ENCODE data around the gene LSM6.

LSM6 gene

DNA sequence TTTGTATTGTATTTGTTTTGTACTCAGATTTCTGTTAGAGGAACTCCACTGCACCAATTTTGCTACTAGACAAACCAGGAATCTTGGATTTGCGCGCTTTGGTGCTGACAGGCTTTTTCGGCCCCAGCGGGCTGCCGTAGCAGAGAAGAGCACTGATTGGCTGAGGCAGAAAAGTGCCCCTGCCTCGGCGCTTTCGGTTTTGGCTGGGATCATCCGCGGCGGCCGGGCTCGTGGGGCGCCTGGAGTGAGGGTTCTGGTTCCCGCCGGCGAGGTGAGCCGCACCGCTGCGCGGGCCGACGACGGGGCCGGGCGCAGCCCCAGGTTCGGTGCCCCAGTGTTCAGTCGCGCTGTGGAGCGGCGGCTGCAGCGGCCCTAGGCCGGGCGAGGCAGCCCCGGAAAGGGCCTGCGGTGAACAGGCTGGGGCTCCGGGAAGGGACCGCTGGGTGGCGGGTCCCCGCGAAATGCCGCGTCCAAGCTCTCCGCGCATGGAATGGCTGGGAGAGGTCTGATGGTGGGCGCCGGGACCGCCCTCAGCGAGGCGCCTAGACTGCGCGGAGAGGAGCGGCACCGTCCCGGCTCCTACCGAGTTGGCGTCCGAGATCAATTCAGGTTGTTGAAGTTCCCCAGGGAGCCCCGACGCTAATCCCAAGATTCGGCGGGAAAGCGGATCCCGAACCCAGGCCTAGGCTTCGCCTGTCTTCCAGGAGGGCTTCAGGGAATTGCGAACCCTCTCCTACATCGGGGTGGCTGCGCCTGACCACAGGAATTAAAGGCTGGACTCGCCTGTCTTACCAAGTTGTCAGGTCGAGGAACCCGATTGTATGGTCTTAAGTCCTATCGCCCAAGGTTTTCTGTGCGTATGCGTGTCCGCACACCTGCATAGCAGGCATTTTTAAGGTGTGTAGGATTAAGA lies at the start of gene LSM6:
TSS of gene LSM6 (plus strand) at position 178 of the 913 bp plus-strand sequence. CDS start 7,204 bp downstream, outside the sequence.
- peak; percentile 83 for DNase-seq

DNA sequence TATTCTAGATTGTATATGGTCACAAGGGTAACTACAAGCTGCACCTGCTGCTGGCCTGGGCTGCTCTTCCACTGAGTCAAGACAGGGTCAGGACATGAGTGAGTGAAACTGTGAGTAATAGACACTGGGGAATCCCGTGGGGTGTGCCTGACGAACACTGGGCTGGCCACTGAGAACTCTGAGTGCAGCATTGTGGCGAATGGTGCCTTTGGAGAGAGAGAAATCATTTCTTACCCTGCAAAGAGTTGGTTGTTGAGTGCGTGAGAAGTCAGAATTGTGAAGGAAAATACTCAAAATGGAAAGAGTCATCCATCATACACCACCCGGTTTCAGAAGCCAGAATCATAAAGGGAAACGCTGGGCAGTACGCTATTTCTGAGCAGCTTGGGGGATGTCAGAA lies 43.1 kb upstream of the LSM6 start:
- in situ Hi-C loops (cut with HindIII; ENCODE audit: low pct_ligation_motif_present, low pct_unique_long_range_greater_than_20kb, low sequenced_read_pairs): no loop called here
- no peak for DNase-seq

More for the DNA sequence above, at the start of gene LSM6:
- in situ Hi-C loops (cut with HindIII; ENCODE audit: low pct_ligation_motif_present, low pct_unique_long_range_greater_than_20kb, low sequenced_read_pairs): no loop called here

DNA sequence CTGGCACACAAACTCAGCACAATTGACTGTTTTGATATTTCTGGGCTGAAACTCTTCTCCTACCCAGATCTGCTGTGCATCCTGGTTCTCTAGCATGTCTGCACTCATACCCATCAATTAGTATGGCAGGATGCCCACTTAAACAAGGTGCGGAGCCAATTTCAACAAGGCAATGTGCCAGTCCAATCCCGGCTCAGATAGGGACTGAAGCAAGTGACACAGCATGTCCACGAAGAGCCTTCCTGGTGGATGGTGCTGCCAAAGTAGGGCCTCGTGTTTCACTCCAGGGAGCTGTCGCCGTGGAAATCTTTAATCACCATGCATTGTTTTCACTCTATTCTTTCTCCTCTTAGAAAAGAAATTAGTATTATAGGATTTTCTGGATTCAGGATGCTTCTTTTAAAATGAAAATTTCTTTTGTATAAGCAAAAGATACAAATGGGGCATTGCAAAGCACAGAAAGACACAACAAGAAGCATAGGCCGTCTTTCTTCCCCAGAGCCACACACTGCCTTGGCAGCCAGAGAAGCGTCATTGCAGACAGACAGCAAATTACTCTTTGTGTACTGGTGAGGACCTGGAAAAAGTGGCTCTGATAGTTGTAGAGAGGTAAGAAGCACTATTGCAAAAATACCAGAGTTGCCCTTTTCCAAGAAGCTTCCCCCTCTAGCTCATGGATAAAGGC lies 40.6 kb upstream of the LSM6 start:
- no peak for DNase-seq
- in situ Hi-C loops (cut with HindIII; ENCODE audit: low pct_ligation_motif_present, low pct_unique_long_range_greater_than_20kb, low sequenced_read_pairs): no loop called here

DNA sequence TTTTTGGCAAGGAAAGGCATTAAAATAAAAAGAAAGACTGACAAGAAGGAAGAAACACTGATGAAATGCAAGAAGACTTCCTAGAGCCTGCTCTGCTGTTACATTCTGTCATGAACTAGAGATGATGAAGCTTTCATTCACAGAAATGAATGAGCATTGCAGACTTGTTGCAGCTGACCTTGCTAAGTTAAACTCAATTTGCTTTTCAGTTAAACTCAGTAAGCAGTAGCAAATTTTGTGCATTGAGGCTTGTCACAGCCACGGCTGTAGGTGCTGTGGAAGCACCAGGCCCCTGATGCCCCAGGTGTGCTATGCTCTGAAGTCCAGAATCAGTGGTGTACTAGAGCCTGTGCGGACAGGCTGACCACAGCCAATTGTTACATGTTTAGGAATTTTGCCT lies 39.6 kb upstream of the LSM6 start:
- in situ Hi-C loops (cut with HindIII; ENCODE audit: low pct_ligation_motif_present, low pct_unique_long_range_greater_than_20kb, low sequenced_read_pairs): no loop called here
- no peak for DNase-seq

DNA sequence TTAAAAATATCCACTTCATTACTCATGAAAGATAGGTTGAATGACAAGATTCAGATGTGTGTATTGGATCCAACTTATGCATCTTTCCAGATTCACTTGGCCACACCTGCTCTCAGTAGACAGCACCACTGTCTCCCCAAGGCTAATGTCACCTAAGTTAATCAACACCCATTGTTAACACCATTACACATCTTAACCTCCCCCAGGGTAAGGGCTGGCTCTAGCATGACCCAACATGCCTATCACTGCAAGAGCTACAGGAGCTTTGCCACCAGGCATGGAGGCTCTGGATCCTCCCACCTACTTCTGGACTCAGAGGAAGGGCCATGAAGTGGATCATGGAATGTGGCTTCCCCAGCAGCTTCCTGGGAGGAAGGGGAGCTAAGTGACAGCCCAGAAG lies 32.8 kb upstream of the LSM6 start:
- DNase-seq: no peak
- in situ Hi-C loops (cut with HindIII; ENCODE audit: low pct_ligation_motif_present, low pct_unique_long_range_greater_than_20kb, low sequenced_read_pairs): no loop called here

DNA sequence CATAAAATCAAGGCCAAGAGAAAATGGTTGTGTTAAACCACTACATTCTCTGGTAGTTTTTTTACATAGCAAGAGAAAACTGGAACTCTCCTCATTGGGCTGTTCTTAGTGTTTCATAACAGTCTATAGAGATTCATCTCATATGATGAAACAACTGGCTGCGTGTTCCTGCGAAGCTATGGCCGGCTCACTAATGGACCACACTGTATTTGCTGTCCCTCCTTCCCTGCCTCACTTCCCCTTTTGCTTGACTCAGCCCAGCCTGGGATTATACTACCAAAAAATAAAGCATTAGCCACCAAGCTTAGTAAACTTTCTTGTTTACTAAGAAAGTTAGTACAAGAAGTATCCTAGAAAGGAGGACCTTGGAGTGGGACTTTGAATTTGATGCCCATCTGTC lies 31.6 kb upstream of the LSM6 start:
- no peak for DNase-seq
- in situ Hi-C loops (cut with HindIII; ENCODE audit: low pct_ligation_motif_present, low pct_unique_long_range_greater_than_20kb, low sequenced_read_pairs): no loop called here

DNA sequence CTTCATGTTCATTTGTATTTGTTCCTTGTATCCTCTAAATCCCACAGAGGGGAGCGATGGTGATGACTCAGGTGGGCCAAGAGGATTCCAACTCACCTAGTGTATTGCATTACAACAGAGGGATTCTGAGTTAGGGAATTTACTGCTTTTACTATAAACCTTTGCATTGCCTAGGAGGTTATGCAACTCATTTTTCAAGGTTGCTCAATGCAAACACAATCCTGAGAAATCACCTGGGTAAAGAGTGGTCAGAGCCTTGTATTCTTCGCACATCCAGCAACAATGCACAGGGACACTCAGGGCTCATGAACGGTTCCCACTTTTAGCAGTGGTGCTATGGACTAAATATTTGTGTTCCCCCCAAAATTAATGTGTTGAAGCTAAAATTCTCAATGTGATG lies 28.6 kb upstream of the LSM6 start:
- in situ Hi-C loops (cut with HindIII; ENCODE audit: low pct_ligation_motif_present, low pct_unique_long_range_greater_than_20kb, low sequenced_read_pairs): no loop called here
- DNase-seq: no peak

DNA sequence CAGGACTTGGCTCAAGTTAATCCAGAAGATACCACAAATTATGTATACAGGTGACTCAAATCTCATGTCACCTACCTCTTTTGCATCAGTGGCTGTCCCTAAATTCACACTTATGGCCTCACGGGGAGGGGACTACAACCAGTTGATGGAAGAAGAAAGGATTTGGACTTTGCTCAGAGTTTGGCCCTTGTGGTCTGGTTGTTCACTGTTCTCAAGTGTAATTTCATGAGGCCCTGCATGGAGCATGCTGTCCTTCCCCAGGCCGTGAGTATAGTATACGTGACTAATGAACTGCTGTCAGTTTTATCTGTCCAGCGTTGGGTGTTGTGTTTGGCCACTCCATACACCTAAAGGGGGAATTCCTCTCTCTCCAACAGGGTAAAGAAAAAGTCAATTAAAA lies 27.5 kb upstream of the LSM6 start:
- in situ Hi-C loops (cut with HindIII; ENCODE audit: low pct_ligation_motif_present, low pct_unique_long_range_greater_than_20kb, low sequenced_read_pairs): no loop called here
- DNase-seq: no peak

DNA sequence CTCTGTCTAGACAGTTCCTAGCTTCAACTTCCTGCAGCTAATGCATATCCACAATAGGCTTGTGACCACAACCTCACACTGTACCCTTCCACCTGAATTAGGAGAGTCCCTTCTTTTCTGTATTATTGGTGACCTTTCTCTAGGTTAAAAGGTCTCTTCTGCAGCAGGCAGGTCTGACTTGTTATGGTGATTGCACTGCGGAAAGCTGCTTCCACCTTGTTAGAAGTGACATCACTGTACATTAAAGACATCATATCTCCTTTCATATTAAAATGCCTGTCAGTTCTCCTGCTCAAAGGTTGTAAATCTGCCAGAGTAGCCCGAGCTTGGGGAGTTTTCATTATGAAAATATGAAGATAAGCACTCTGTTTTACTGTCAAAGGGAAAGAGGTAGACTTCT lies 21.5 kb upstream of the LSM6 start:
- in situ Hi-C loops (cut with HindIII; ENCODE audit: low pct_ligation_motif_present, low pct_unique_long_range_greater_than_20kb, low sequenced_read_pairs): no loop called here
- no peak for DNase-seq

DNA sequence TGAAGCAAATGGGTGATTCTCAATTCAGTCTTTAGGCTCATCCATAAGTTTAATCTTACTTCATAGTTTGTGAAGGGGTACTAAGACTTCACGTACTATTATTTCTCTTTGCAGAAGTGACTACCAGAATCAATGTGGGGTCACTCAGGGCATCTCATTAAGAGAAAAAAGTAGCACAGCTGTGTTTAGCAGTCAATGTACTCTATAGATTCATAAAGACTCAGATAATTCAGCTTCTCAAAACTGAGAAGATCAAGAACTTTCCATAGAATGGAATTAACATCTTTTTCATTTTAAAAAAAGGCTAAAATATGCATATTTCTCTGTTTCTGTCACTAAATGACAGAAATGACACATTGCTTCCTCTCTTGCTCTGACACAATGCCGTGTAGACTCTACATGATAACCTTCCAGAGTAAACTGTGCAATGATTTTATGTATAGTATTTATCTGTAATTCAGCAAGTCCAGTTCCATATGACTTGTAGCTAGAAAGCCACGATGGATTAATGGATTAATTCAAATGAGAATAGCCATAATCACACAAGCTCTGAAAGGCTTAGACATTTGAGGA lies 20.3 kb upstream of the LSM6 start:
- in situ Hi-C loops (cut with HindIII; ENCODE audit: low pct_ligation_motif_present, low pct_unique_long_range_greater_than_20kb, low sequenced_read_pairs): no loop called here
- no peak for DNase-seq

DNA sequence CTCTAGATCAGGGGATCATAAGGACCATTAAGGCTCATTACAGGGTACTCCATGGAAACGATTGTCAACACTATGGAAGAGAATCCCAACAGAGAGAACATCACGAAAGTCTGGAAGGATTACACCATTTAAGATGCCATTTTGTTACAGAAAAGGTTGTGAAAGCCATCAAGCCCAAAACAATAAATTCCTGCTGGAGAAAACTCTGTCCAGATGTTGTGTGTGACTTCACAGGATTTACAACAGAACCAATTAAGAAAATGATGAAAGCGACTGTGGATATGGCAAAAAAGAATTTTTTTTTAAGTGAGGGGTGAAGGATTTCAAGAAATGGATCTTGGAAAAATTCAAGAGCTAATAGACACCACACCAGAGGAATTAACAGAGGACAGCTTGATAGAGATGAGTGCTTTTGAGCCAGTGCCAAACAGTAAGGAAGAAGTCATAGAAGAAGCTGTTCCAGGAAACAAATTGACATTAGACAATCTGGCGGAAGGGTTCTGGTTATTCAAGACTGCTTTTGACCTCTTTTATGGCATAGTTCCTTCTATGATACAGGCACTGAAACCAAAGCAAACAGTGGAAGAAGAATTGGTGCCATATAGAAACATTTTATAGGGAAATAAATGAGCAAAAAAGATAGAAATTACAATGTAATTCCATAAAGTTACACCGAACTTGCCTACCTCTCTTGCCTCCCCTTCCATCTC lies 17.3 kb upstream of the LSM6 start:
- in situ Hi-C loops (cut with HindIII; ENCODE audit: low pct_ligation_motif_present, low pct_unique_long_range_greater_than_20kb, low sequenced_read_pairs): no loop called here
- no peak for DNase-seq

DNA sequence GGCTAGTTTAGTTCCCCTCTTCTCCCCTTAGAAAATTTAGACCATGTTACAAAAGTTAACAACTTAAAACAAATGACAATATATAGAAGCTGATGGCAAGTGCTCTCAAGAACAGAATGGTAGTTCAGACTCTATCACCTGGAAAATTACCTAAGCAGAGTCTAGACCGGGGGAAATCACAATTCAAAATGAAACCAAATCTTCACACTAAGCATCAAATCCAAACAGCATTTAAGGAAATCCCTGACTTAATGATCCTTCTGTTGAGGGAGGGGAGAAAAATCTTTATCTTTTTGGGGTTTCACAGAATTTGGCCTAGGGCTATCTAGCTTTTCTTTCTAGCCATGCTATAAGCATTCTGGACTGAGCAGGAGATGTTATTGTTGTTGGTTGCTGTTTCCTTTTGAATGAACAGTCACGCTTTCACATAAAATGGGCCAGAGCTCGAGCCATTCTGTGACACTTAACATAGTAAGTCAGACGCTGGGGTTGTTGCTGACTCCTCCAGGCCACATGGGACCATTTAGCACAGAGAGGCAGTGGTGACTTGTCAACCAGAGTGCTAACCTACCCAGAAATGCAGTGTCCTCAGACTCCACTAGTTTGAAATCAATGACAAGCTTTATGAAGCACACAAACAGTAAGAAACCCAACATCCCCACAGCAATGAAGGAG lies 16.0 kb upstream of the LSM6 start:
- in situ Hi-C loops (cut with HindIII; ENCODE audit: low pct_ligation_motif_present, low pct_unique_long_range_greater_than_20kb, low sequenced_read_pairs): no loop called here
- DNase-seq: no peak

DNA sequence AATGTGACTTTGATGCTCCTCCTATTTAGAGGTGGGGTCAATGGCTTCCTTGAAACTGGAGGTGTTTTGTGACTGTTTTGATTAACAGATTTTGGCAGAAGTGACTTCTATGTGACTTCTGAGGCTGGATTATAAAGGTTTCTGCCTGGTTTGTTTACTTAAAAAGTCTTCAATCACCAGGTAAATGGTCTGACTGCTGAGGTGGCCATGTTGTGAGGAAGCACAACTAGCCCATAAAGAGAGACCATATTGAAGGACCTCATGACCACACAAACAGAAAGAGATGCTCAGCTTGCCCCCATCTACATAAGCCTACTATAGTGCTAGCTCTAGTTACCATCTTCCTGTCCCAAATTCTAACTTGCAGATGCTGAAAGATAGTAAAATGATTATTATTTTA lies 14.3 kb upstream of the LSM6 start:
- in situ Hi-C loops (cut with HindIII; ENCODE audit: low pct_ligation_motif_present, low pct_unique_long_range_greater_than_20kb, low sequenced_read_pairs): no loop called here
- no peak for DNase-seq

DNA sequence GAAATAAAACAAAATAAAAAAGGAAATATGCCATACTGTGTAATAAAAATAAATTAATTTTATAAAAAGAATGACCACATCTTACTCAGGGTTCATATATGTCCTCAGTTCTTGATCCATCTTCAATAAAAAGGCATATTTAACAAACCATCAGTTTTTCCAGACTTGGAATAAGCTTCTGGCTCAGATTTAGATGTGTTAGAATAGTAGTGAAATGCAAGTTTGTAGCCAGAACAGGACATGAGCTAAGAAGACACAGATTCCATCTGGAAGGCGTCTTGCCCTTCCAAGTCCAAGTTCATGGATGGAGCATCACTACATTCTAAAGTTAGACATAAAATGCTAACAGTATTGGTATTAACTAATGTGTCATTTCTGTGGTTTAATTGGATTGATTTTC lies 10.3 kb upstream of the LSM6 start:
- DNase-seq: no peak
- in situ Hi-C loops (cut with HindIII; ENCODE audit: low pct_ligation_motif_present, low pct_unique_long_range_greater_than_20kb, low sequenced_read_pairs): no loop called here

DNA sequence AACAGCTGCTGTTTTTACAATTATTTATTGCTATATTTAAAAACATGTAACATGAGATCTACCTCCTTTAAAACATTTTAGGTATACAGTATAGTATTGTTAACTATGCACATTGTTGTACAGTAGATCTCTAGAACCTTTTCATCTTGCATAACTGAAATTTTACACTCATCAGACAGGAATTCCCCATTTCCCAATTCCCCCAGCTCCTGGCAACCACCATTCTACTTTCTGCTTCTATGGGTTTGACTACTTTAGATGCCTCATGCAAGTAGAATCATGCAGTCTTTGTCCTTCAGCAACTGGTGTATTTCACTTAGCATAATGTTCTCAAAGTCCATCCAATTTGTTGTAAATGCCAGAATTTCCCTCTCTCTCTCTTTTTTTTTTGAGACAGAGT lies 9.7 kb upstream of the LSM6 start:
- in situ Hi-C loops (cut with HindIII; ENCODE audit: low pct_ligation_motif_present, low pct_unique_long_range_greater_than_20kb, low sequenced_read_pairs): no loop called here

DNA sequence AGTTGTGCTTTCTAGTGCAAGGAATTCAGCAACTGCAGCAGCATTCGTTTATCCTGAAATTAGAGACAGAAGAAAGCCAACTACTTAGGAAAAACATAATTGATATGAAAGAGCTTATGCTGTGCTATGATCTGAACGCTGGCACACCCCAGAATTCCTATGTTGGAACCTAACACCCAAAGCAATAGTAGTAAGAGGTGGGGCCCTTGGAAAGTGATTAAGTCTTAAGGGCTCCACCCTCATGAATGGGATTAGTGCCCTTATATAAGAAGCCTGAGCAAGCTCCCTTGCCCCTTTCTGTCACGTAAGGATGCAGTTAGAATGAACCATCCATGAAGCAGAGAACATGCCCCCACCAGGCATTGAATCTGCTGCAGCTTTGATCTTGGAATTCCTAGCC lies 5.4 kb upstream of the LSM6 start:
- in situ Hi-C loops (cut with HindIII; ENCODE audit: low pct_ligation_motif_present, low pct_unique_long_range_greater_than_20kb, low sequenced_read_pairs): no loop called here
- no peak for DNase-seq

More for the DNA sequence above, 9.7 kb upstream of the LSM6 start:
- peak; percentile 52 for DNase-seq

DNA sequence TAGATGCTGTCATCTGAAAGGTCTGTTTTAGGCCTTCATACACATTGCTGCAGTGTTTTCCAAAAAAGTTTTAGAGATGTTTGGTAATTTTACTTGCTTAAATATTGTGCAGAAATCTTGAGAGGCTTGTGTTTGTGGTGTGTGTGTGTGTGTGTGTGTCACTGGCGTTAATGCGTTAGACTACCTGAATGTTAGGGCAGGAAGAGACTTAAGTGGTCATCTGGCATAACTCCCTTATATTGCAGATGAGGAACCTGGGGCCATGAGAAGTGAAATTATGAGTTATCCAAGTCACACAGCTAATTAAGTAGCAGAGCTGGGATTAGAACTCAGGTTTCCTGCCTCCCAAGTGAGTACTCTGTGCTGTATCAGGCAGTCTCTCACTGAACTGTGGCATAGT lies 1.4 kb downstream of the LSM6 start:
- in situ Hi-C loops (cut with HindIII; ENCODE audit: low pct_ligation_motif_present, low pct_unique_long_range_greater_than_20kb, low sequenced_read_pairs): no loop called here
- no peak for DNase-seq

DNA sequence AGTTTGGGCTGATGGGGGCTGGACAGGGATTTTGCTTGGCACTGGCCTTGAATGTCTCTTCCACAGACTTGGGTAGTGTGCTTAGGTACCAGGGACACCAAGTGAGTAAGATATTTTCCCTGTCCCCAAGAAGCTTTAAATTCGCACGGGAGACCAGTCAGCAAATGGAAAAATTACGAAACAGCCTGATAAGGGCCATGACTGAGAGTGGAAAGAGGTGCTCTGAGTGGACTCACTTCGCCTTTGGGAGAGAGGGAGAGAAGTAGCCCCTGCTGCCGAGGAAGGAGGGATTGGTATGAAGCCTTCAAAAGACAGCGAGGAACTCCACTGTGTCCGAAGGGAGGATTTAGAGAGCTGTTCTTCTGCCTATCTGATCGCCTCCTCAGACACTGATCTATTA lies 2.6 kb downstream of the LSM6 start:
- DNase-seq: no peak
- in situ Hi-C loops (cut with HindIII; ENCODE audit: low pct_ligation_motif_present, low pct_unique_long_range_greater_than_20kb, low sequenced_read_pairs): no loop called here

Measured in ACHN (cell line).